Measurements from ENCODE around the gene RFX3. TPM values are rescaled to one million over a fixed set of nuclear protein-coding genes. Genes with fewer than 3 reads are reported as not detected.

Gene RFX3
- total RNA-seq, 1 experiment from 2014 or later = 7.4 TPM

GRCh38 chr9:3532158-3532557 is 6.4 kb upstream of the RFX3 start:
- POLR2A ChIA-PET (ENCODE audit: low non-redundant PET) = no interaction called here
- Histone ChIP-seq H3K4me1 (ENCODE audit: insufficient read depth, low read length, poor library complexity, severe bottlenecking) (peaks cover 24% of the 10 kb centered on the region), H3K27ac (ENCODE audit: low read depth, low read length, poor library complexity, severe bottlenecking) (no peak overlapping the region), H3K27me3 (replicated peaks; ENCODE audit: insufficient read depth, low read depth, low read length, poor library complexity) (no peaks in the 10 kb centered on the region), H3K9me3 (ENCODE audit: low read depth, low read length, poor library complexity, severe bottlenecking) (no peaks in the 10 kb centered on the region), H3K36me3 (ENCODE audit: insufficient read depth, low read length, poor library complexity, severe bottlenecking) (no peaks in the 10 kb centered on the region), H3K4me3 (ENCODE audit: low read depth, low read length, poor library complexity, severe bottlenecking) (no peak overlapping the region)
- intact Hi-C loops (cut with micrococcal nuclease; ENCODE audit: unreplicated experiment) = no loop called here
- TF ChIP-seq EZH2 (IDR thresholded peaks at IDR 0.05; ENCODE audit: borderline replicate concordance, low read depth, low read length, poor library complexity, severe bottlenecking) (no peak), CTCF (conservative IDR thresholded peaks at IDR 0.05; ENCODE audit: low read depth, low read length) (no peak)
- CTCF ChIA-PET = no interaction called here
- BruUV-seq (replicated peaks) = no TSS peak
- no peak for DNase-seq (ENCODE audit: low spot score)

GRCh38 chr9:3528451-3528850 is 2.6 kb upstream of the RFX3 start:
- H3K27me3 ChIP-seq (replicated peaks; ENCODE audit: insufficient read depth, low read depth, low read length, poor library complexity) = no peaks in the 10 kb centered on the region
- H3K9me3 ChIP-seq (ENCODE audit: low read depth, low read length, poor library complexity, severe bottlenecking) = no peaks in the 10 kb centered on the region
- BruUV-seq (replicated peaks) = no TSS peak
- no peak for TF ChIP-seq EZH2 (IDR thresholded peaks at IDR 0.05; ENCODE audit: borderline replicate concordance, low read depth, low read length, poor library complexity, severe bottlenecking)
- TF ChIP-seq CTCF (conservative IDR thresholded peaks at IDR 0.05; ENCODE audit: low read depth, low read length) = no peak
- intact Hi-C loops (cut with micrococcal nuclease; ENCODE audit: unreplicated experiment) = loop anchor here (10.0 kb wide), 2 partner anchors 426 to 684 kb away; partner anchors contain the start of gene PUM3
- no peak for DNase-seq (ENCODE audit: low spot score)
- peaks cover 26% of the 10 kb centered on the region for H3K4me1 ChIP-seq (ENCODE audit: insufficient read depth, low read length, poor library complexity, severe bottlenecking)
- CTCF ChIA-PET = no interaction called here
- no peak overlapping the region for H3K4me3 ChIP-seq (ENCODE audit: low read depth, low read length, poor library complexity, severe bottlenecking)
- H3K36me3 ChIP-seq (ENCODE audit: insufficient read depth, low read length, poor library complexity, severe bottlenecking) = no peaks in the 10 kb centered on the region
- POLR2A ChIA-PET (ENCODE audit: low non-redundant PET) = interaction anchor here (0.7 kb wide), 1 partner anchor 11 kb away, joined by 3 read pairs; no protein-coding TSS in a partner anchor
- no peak overlapping the region for H3K27ac ChIP-seq (ENCODE audit: low read depth, low read length, poor library complexity, severe bottlenecking)

- CTCF ChIA-PET = no interaction called here
- POLR2A ChIA-PET (ENCODE audit: low non-redundant PET) = interaction anchor here (0.6 kb wide), 1 partner anchor 50 kb away, joined by 3 read pairs; no protein-coding TSS in a partner anchor
- intact Hi-C loops (cut with micrococcal nuclease; ENCODE audit: unreplicated experiment) = loop anchor here (10.0 kb wide), 2 partner anchors 428 to 682 kb away; partner anchors contain the start of gene PUM3
- peak; percentile 46 for DNase-seq (ENCODE audit: low spot score)
- no peaks in the 10 kb centered on the region for H3K36me3 ChIP-seq (ENCODE audit: insufficient read depth, low read length, poor library complexity, severe bottlenecking)
- TF ChIP-seq CTCF (conservative IDR thresholded peaks at IDR 0.05; ENCODE audit: low read depth, low read length) = no peak
- TF ChIP-seq EZH2 (IDR thresholded peaks at IDR 0.05; ENCODE audit: borderline replicate concordance, low read depth, low read length, poor library complexity, severe bottlenecking) = no peak
- H3K9me3 ChIP-seq (ENCODE audit: low read depth, low read length, poor library complexity, severe bottlenecking) = no peaks in the 10 kb centered on the region
- H3K27me3 ChIP-seq (replicated peaks; ENCODE audit: insufficient read depth, low read depth, low read length, poor library complexity) = no peaks in the 10 kb centered on the region
- TSS peak; percentile 44 for BruUV-seq (replicated peaks)
- H3K27ac ChIP-seq (ENCODE audit: low read depth, low read length, poor library complexity, severe bottlenecking) = peak overlapping the region; percentile 100
- H3K4me1 ChIP-seq (ENCODE audit: insufficient read depth, low read length, poor library complexity, severe bottlenecking) = peaks cover 36% of the 10 kb centered on the region
- peak overlapping the region; percentile 91 for H3K4me3 ChIP-seq (ENCODE audit: low read depth, low read length, poor library complexity, severe bottlenecking)
Measured at GRCh38 chr9:3526997-3527940, 1.5 kb upstream of the RFX3 start.
